Caco-2 (cell line): ENCODE measurements around the gene SDK2. TPM values are rescaled to one million over a fixed set of nuclear protein-coding genes. Genes with fewer than 3 reads are reported as not detected.

Experiments used
- BruUV-seq: library from RNA; stranded (reverse); fragments of 400-500 nt; replicated peaks from 2 replicates; lab custom pipeline; 2021; lab: Mats Ljungman, UMichigan
- CTCF ChIA-PET: fragments of 300-600 bp; sonication (Branson Sonifier 250); formaldehyde crosslinking; loops from one replicate; lab custom pipeline; 2022; ENCODE audit warnings: antibody characterized with exemption; lab: Charles Lee
- POLR2A ChIA-PET: fragments of 300-600 bp; sonication (Branson Sonifier 250); formaldehyde crosslinking; loops from one replicate; lab custom pipeline; 2022; ENCODE audit warnings: antibody characterized with exemption; lab: Charles Lee
- DNase-seq, 2 experiments: peaks; one replicate each; pipeline versions ENCODE4 v3.0.0 to v3.0.0-alpha.2; 2020 to 2022
- H3K27me3 ChIP-seq: replicated peaks from 2 replicates; pipeline ENCODE4 v1.6.0; 2011; ENCODE audit warnings: low read length; ENCODE audit not compliant: control insufficient read depth, insufficient read depth
- H3K36me3 ChIP-seq: 2 replicates; pipeline ENCODE4 v1.5.1; 2011; ENCODE audit warnings: low read length; ENCODE audit not compliant: control insufficient read depth, insufficient read depth
- H3K4me1 ChIP-seq: fragments of 250-450 bp; sonication (Bioruptor Pico); 2 replicates; pipeline ENCODE4 v1.5.1; 2020; ENCODE audit warnings: mild to moderate bottlenecking
- H3K4me3 ChIP-seq: 2 replicates; pipeline ENCODE4 v1.5.1; 2011; ENCODE audit warnings: low read depth, mild to moderate bottlenecking, control low read depth, low read length
- H3K9me3 ChIP-seq: fragments of 250-450 bp; sonication (Bioruptor Pico); 2 replicates; pipeline ENCODE4 v1.5.1; 2020; ENCODE audit warnings: mild to moderate bottlenecking, moderate library complexity
- H3K27ac Mint-ChIP-seq: one replicate; pipeline ENCODE4 v1.8.0; 2022; ENCODE audit warnings: mixed read lengths; ENCODE audit not compliant: unreplicated experiment
- H3K27me3 Mint-ChIP-seq: one replicate; pipeline ENCODE4 v1.8.0; 2022; ENCODE audit warnings: mixed read lengths; ENCODE audit not compliant: insufficient read depth, unreplicated experiment
- H3K36me3 Mint-ChIP-seq: one replicate; pipeline ENCODE4 v1.8.0; 2022; ENCODE audit warnings: mild to moderate bottlenecking, mixed read lengths; ENCODE audit not compliant: insufficient read depth, unreplicated experiment
- H3K4me1 Mint-ChIP-seq: one replicate; pipeline ENCODE4 v1.8.0; 2022; ENCODE audit warnings: low read depth, mixed read lengths; ENCODE audit not compliant: unreplicated experiment
- H3K4me3 Mint-ChIP-seq: one replicate; pipeline ENCODE4 v1.8.0; 2022; ENCODE audit warnings: mild to moderate bottlenecking, moderate library complexity, mixed read lengths; ENCODE audit not compliant: unreplicated experiment
- H3K9me3 Mint-ChIP-seq: one replicate; pipeline ENCODE4 v1.8.0; 2022; ENCODE audit warnings: mixed read lengths; ENCODE audit not compliant: unreplicated experiment
- CTCF ChIP-seq, 2 experiments: fragments of 200-600 bp in 1 of 2; IDR thresholded peaks; 1 replicate in 1 of 2; 2 replicates in 1 of 2; pipeline versions ENCODE4 v1.5.1 to v1.8.0; 2011 to 2022; ENCODE audit warnings: antibody characterized with exemption in 1 of 2, control low read depth in 1 of 2, inconsistent platforms in 1 of 2, low read depth in 1 of 2, low read length in 1 of 2, mild to moderate bottlenecking in 1 of 2, moderate library complexity in 1 of 2; ENCODE audit not compliant: insufficient read depth in 1 of 2, severe bottlenecking in 1 of 2, unreplicated experiment in 1 of 2
- intact Hi-C: fragments of 100-400 bp; cut with micrococcal nuclease; formaldehyde crosslinking; loops from one replicate; pipeline ENCODE4 v1.10.0; 2022; ENCODE audit not compliant: unreplicated experiment
- total RNA-seq: library from RNA; stranded (reverse); gene quantifications from 2 replicates; pipeline ENCODE4 v1.2.3, GENCODE V29; 2022

Gene SDK2
- total RNA-seq, 1 experiment from 2014 or later, result 0.09 TPM

DNA sequence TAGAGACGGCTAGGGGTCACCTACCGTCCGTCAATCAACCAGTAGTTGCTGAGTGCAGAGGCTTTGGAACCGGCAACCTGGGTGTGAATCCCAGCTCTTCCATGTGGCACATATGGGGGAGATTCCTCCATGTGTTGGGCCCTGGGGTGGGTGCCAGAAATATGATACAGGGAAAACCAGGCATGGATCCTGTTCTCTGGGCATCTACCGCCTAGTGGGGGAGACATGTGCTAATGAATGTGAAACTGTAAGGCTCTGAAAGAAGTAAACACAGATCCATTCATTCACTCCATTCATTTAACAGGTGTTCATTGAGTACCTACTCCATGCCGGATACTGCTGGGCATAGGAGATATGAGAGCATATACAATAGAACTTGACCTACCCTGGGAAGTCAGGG is 39.5 kb upstream of the SDK2 start:
- ChIA-PET POLR2A (no interaction called here), CTCF (no interaction called here)
- H3K36me3 Mint-ChIP-seq, result no peaks in the 10 kb centered on the region
- BruUV-seq, result no TSS peak
- H3K27me3 ChIP-seq, result no peaks in the 10 kb centered on the region
- H3K27me3 Mint-ChIP-seq, result peaks cover 10% of the 10 kb centered on the region
- no peaks in the 10 kb centered on the region for H3K36me3 ChIP-seq
- H3K9me3 Mint-ChIP-seq, result peaks cover 34% of the 10 kb centered on the region
- H3K4me1 ChIP-seq, result 0 out of 2 replicates have a peak, but pooled peaks cover 4% of the 10 kb centered on the region
- H3K4me3 Mint-ChIP-seq, result no peak overlapping the region
- no peak overlapping the region for H3K27ac Mint-ChIP-seq
- intact Hi-C loops, result no loop called here
- 0 out of 2 replicates have a peak, but pooled peaks cover 7% of the 10 kb centered on the region for H3K9me3 ChIP-seq
- H3K4me1 Mint-ChIP-seq, result peaks cover 8% of the 10 kb centered on the region
- DNase-seq, result no peak
- H3K4me3 ChIP-seq, result no peak overlapping the region
- no peak for TF ChIP-seq CTCF (IDR thresholded peaks at IDR 0.05; ENCODE audit: insufficient read depth in 1 of 2, low read depth in 1 of 2, low read length in 1 of 2, severe bottlenecking in 1 of 2, unreplicated experiment in 1 of 2)

DNA sequence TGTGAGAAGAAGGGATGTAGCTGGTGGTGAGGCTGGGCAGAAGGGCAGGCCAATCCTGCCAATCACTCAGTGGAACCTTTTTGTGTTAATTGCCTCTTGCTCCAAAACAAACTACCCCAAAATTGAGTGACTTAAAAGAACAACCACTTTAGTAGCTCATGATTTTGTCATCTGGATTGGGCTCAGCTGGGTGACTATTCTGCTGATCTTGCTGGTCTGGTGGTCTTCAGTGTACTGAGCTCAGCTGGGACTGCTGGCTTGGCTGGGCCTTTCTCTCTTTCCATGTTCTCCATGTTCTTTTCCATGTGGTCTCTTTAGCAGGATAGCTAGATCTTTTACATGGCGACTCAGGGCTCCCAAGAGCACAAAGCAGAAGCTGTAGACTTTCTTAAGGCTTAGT is 37.7 kb upstream of the SDK2 start:
- Histone ChIP-seq H3K4me1 (0 out of 2 replicates have a peak, but pooled peaks cover 4% of the 10 kb centered on the region), H3K36me3 (no peaks in the 10 kb centered on the region), H3K27me3 (no peaks in the 10 kb centered on the region), H3K4me3 (no peak overlapping the region), H3K9me3 (peaks cover 7% of the 10 kb centered on the region; the same call in 1 of the 2 replicates)
- Mint-ChIP-seq H3K9me3 (peaks cover 34% of the 10 kb centered on the region), H3K4me3 (no peak overlapping the region), H3K27me3 (peaks cover 12% of the 10 kb centered on the region), H3K36me3 (no peaks in the 10 kb centered on the region), H3K4me1 (peaks cover under 1% of the 10 kb centered on the region), H3K27ac (no peak overlapping the region)
- BruUV-seq, result no TSS peak
- CTCF ChIA-PET, result no interaction called here
- no peak for TF ChIP-seq CTCF (IDR thresholded peaks at IDR 0.05; ENCODE audit: insufficient read depth in 1 of 2, low read depth in 1 of 2, low read length in 1 of 2, severe bottlenecking in 1 of 2, unreplicated experiment in 1 of 2)
- POLR2A ChIA-PET, result no interaction called here
- intact Hi-C loops, result no loop called here
- DNase-seq, result no peak

GRCh38 chr17:73679476-73679875 is 35.2 kb upstream of the SDK2 start:
- POLR2A ChIA-PET, result no interaction called here
- intact Hi-C loops, result no loop called here
- BruUV-seq, result no TSS peak
- Histone ChIP-seq H3K27me3 (no peaks in the 10 kb centered on the region), H3K36me3 (no peaks in the 10 kb centered on the region), H3K4me1 (no peaks in the 10 kb centered on the region), H3K9me3 (peaks cover 7% of the 10 kb centered on the region; the same call in 1 of the 2 replicates), H3K4me3 (no peak overlapping the region)
- H3K27me3 Mint-ChIP-seq, result peaks cover 19% of the 10 kb centered on the region
- no peak overlapping the region for H3K4me3 Mint-ChIP-seq
- H3K27ac Mint-ChIP-seq, result no peak overlapping the region
- no peak for TF ChIP-seq CTCF (IDR thresholded peaks at IDR 0.05; ENCODE audit: insufficient read depth in 1 of 2, low read depth in 1 of 2, low read length in 1 of 2, severe bottlenecking in 1 of 2, unreplicated experiment in 1 of 2)
- CTCF ChIA-PET, result no interaction called here
- H3K9me3 Mint-ChIP-seq, result peaks cover 24% of the 10 kb centered on the region
- H3K4me1 Mint-ChIP-seq, result no peaks in the 10 kb centered on the region
- no peak for DNase-seq
- no peaks in the 10 kb centered on the region for H3K36me3 Mint-ChIP-seq
